Lung (tissue), 12 donors: ENCODE measurements around the gene NHS. TPM values are rescaled to one million over a fixed set of nuclear protein-coding genes. Genes with fewer than 3 reads are reported as not detected.

ENCODE experiments used
- ATAC-seq: fragments of 200-7000 bp; cut with Tn5 transposase; one replicate; pipeline ENCODE4 v1.9.1; 2020; ENCODE audit warnings: moderate number of reproducible peaks; ENCODE audit not compliant: insufficient read depth, low FRiP score
- DNase-seq, 3 donors: peaks; one replicate each; pipeline ENCODE4 v3.0.0-alpha.2; 2013 to 2017
- H3K27ac ChIP-seq, 2 donors: one replicate each; pipeline ENCODE4 v1.5.1; 2013; ENCODE audit warnings: mild to moderate bottlenecking in 2 of 2, moderate library complexity in 2 of 2, control low read depth in 1 of 2, inconsistent platforms in 1 of 2, low read depth in 1 of 2, low read length in 1 of 2
- H3K27me3 ChIP-seq, 3 donors: one replicate each; pipeline ENCODE4 v1.5.1; 2013; ENCODE audit warnings: low read length in 2 of 3; ENCODE audit not compliant: control insufficient read depth in 3 of 3, insufficient read depth in 3 of 3
- H3K36me3 ChIP-seq, 4 donors: one replicate each; pipeline ENCODE4 v1.5.1; 2013; ENCODE audit warnings: low read length in 4 of 4, mild to moderate bottlenecking in 1 of 4, moderate library complexity in 1 of 4; ENCODE audit not compliant: control insufficient read depth in 4 of 4, insufficient read depth in 4 of 4
- H3K4me1 ChIP-seq, 5 donors: one replicate each; pipeline ENCODE4 v1.5.1; 2013; ENCODE audit warnings: low read length in 5 of 5, mild to moderate bottlenecking in 2 of 5, moderate library complexity in 1 of 5; ENCODE audit not compliant: control insufficient read depth in 5 of 5, insufficient read depth in 5 of 5
- H3K4me3 ChIP-seq: one replicate; pipeline ENCODE4 v1.5.1; 2013; ENCODE audit warnings: mild to moderate bottlenecking, control low read depth, moderate library complexity
- H3K9ac ChIP-seq, 2 donors: one replicate each; pipeline ENCODE4 v1.5.1; 2013; ENCODE audit warnings: low read length in 2 of 2, control low read depth in 1 of 2; ENCODE audit not compliant: insufficient read depth in 1 of 2
- H3K9me3 ChIP-seq, 4 donors: one replicate each; pipeline ENCODE4 v1.5.1; 2013; ENCODE audit warnings: low read length in 3 of 4, mild to moderate bottlenecking in 1 of 4, moderate library complexity in 1 of 4; ENCODE audit not compliant: control insufficient read depth in 4 of 4, insufficient read depth in 3 of 4
- WGBS, 2 donors: extraction: QIAGEN DNeasy Blood & Tissue Kit; methylation state at CpG; one replicate each; pipeline ENCODE4 v1.1.7; 2013; 5-methylcytosine and 5-hydroxymethylcytosine counted together
- polyA plus RNA-seq, 2 donors: library from polyadenylated mRNA; stranded (reverse); fragments of 200-250 nt; gene quantifications; one replicate each; pipeline ENCODE4 v1.2.1, GENCODE V29; 2013
- total RNA-seq, 2 donors: library from RNA; depleted of rRNA in 1 of 2; stranded (reverse); fragments of >200 nt in 1 of 2; gene quantifications; one replicate each; pipeline ENCODE4 v1.2.1, GENCODE V29; 2014 to 2021
- TF ChIP-seq, protein P1 (sequence below): IDR thresholded peaks from 2 replicates; pipeline ENCODE4 v1.5.1; 2012; ENCODE audit warnings: mild to moderate bottlenecking; ENCODE audit errors: control extremely low read depth, extremely low read depth
- donor health status: control.
- donor health status: control.
- donor health status: Bipolar disorder and iron deficiency.
- donor health status: healthy.
- donor health status: DM: yes; HTN: yes; CAD: no.

NHS gene
- total and polyA plus RNA-seq, 4 donors, result 0.46 to 2.0 (median 1.4) TPM

DNA sequence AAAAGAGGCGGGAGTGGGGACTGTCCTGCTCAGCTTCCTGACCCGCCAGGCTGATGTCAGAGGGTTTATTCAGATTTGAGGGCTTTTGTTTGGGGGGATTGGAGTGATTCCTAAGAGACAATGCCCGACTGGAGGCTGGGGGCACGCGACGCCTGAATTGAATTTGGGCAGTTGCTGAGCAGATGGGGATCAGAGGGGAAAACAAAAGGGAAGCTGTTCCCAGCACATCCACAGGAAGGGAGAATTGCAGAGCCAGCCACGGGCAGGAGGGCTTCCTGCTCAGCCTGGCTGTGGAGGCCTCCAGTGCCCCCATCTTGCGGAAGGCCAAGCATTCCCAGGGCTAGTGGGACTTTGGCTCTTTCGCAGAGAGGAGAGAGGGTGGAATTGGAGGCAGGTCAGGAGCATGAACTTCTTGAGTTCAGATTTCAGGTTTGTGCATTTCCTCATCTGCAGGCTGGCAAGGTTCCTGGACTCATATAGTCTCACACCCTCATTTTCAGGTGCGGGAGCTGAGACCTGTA is 162.8 kb downstream of the NHS start:
- peaks cover 0 to 8% (median 0%) of the 10 kb centered on the region in 4 donors for H3K9me3 ChIP-seq
- DNase-seq (no peak), ATAC-seq (no peak)
- whole genome bisulfite sequencing, 2 donors, result 66 to 70% methylated on average over 5 to 10 of the region's 10 CpGs
- H3K36me3 ChIP-seq, result no peaks in the 10 kb centered on the region
- H3K27ac ChIP-seq, result no peak overlapping the region
- no peak overlapping the region for H3K4me3 ChIP-seq
- no peak overlapping the region for H3K9ac ChIP-seq
- peaks cover 0 to 36% (median 15%) of the 10 kb centered on the region in 3 donors for H3K27me3 ChIP-seq
- TF ChIP-seq, protein P1, sequence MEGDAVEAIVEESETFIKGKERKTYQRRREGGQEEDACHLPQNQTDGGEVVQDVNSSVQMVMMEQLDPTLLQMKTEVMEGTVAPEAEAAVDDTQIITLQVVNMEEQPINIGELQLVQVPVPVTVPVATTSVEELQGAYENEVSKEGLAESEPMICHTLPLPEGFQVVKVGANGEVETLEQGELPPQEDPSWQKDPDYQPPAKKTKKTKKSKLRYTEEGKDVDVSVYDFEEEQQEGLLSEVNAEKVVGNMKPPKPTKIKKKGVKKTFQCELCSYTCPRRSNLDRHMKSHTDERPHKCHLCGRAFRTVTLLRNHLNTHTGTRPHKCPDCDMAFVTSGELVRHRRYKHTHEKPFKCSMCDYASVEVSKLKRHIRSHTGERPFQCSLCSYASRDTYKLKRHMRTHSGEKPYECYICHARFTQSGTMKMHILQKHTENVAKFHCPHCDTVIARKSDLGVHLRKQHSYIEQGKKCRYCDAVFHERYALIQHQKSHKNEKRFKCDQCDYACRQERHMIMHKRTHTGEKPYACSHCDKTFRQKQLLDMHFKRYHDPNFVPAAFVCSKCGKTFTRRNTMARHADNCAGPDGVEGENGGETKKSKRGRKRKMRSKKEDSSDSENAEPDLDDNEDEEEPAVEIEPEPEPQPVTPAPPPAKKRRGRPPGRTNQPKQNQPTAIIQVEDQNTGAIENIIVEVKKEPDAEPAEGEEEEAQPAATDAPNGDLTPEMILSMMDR, result no peak
- peaks cover 0 to 7% (median 0%) of the 10 kb centered on the region in 5 donors for H3K4me1 ChIP-seq

DNA sequence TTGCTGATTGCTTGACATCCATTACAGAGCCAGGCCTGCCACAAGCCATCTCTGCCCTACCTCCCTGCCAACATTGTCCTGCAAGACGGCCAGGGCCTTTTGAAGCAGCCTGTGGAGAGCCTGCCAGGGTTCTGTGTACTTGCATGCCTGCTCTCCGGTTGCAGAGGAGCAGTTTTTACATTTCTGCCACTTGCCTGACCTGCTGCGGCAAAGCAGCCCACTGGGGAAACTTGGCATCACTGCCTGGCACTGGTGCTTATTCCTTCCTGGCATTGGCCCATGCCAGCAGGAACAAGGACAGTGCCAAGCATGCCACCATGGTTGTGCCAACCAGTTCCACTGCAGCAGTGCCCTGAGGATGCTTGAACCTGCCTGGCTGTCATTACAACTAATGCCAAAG is 167.1 kb downstream of the NHS start:
- DNase-seq (no peak), ATAC-seq (no peak)
- H3K9me3 ChIP-seq, result peaks cover 0 to 6% (median 0%) of the 10 kb centered on the region in 4 donors
- H3K9ac ChIP-seq, result no peak overlapping the region
- peaks cover 0 to 7% (median 0%) of the 10 kb centered on the region in 5 donors for H3K4me1 ChIP-seq
- TF ChIP-seq, protein P1, result no peak
- H3K27me3 ChIP-seq, result peaks cover 0 to 43% (median 17%) of the 10 kb centered on the region in 3 donors
- H3K27ac ChIP-seq, result no peak overlapping the region
- no peaks in the 10 kb centered on the region for H3K36me3 ChIP-seq
- WGBS, 2 donors, result 52 to 85% methylated on average over 3 of the region's 3 CpGs
- no peak overlapping the region for H3K4me3 ChIP-seq

DNA sequence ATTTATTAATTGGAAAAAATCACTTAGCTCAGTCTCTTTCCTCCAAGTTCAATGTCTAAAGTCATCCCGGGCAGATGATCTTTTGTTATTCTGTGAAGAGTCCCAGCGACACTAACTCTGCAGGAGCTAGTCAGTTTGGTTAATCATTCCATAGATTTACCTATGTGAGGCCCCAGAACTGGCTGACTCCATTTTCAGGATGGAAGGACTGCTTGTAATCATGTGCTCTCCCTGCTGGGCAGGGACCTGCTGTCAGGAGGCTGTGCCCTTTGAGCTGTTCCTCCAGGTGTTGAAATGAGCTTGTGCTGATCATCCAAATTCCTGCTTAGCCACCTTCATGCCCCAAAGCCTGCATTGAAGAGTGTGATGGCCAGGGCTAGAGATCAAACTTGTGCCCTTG is 169.8 kb downstream of the NHS start:
- ATAC-seq, result no peak
- Histone ChIP-seq H3K4me3 (no peak overlapping the region), H3K9me3 (peaks cover 0 to 4% (median 0%) of the 10 kb centered on the region in 4 donors), H3K4me1 (peaks cover 0 to 5% (median 0%) of the 10 kb centered on the region in 5 donors), H3K36me3 (no peaks in the 10 kb centered on the region), H3K27ac (no peak overlapping the region), H3K27me3 (peaks cover 0 to 45% (median 20%) of the 10 kb centered on the region in 3 donors), H3K9ac (no peak overlapping the region)
- TF ChIP-seq, protein P1, result no peak
- 84 to 94% methylated on average over 2 of the region's 2 CpGs for WGBS, 2 donors
- no peak for DNase-seq

DNA sequence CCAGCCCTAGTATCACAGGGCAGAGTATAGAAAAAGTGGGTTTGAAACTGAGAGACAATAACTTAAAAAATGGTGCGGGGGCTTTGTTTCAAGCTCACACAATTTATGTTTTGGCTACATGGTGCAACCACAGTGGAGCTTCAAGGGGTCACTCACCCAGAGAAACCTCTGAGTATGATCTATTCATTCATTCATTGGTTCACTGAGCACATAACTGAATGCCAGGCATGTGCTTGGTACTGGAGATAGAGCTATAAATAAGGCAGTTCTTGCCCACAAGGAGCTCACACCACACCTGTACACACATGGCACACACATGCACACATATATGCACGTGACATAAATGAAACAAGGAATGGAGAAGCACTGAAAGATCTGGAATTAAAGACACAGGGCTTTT is 171.4 kb downstream of the NHS start:
- no peak overlapping the region for H3K27ac ChIP-seq

More for the DNA sequence above, 171.4 kb downstream of the NHS start:
- H3K4me3 ChIP-seq, result no peak overlapping the region
- H3K9ac ChIP-seq, result no peak overlapping the region
- peaks cover 0 to 4% (median 0%) of the 10 kb centered on the region in 4 donors for H3K9me3 ChIP-seq
- WGBS, 2 donors, result 70 to 93% methylated on average over 2 of the region's 2 CpGs
- peaks cover 0 to 50% (median 18%) of the 10 kb centered on the region in 3 donors for H3K27me3 ChIP-seq
- peaks cover 0 to 5% (median 0%) of the 10 kb centered on the region in 5 donors for H3K4me1 ChIP-seq
- no peak for ATAC-seq
- TF ChIP-seq, protein P1, result no peak
- DNase-seq, result no peak
- no peaks in the 10 kb centered on the region for H3K36me3 ChIP-seq
